GM19468 (cell line): Measurements from ENCODE around the gene LSM3.

Experiments used
- ATAC-seq: cut with Tn5 transposase; IDR thresholded peaks from one replicate; pipeline ENCODE4 v1.9.1; 2021; ENCODE audit warnings: mild to moderate bottlenecking, moderate library complexity, moderate number of reproducible peaks; ENCODE audit not compliant: unreplicated experiment; ENCODE audit errors: extremely low read depth

The LSM3 gene

GRCh38 chr3:14178247-14179113, at the start of gene LSM3, which contains the start of gene XPC:
TSS of gene LSM3 (plus strand) at chr3:14178817. CDS start at chr3:14178861, 44 bp downstream.
TSS of gene XPC (minus strand) at chr3:14178601. CDS start at chr3:14178568, 33 bp downstream.
- peak; percentile 95 for ATAC-seq

- no peak for ATAC-seq
These were observed 49.3 kb upstream of the LSM3 start for GRCh38 chr3:14129296-14129695.

- ATAC-seq: no peak
These were observed 48.4 kb upstream of the LSM3 start for GRCh38 chr3:14130230-14130629.

GRCh38 chr3:14130707-14131106, 47.9 kb upstream of the LSM3 start:
- ATAC-seq: no peak

- no peak for ATAC-seq
These were observed 47.5 kb upstream of the LSM3 start for GRCh38 chr3:14131134-14131533.

GRCh38 chr3:14132120-14132519, 46.5 kb upstream of the LSM3 start:
- no peak for ATAC-seq

- no peak for ATAC-seq
These were observed 45.9 kb upstream of the LSM3 start for GRCh38 chr3:14132689-14133088.

GRCh38 chr3:14133188-14133800, 45.3 kb upstream of the LSM3 start:
- no peak for ATAC-seq

- no peak for ATAC-seq
These were observed 44.7 kb upstream of the LSM3 start for GRCh38 chr3:14133876-14134275.

GRCh38 chr3:14134291-14134690, 44.3 kb upstream of the LSM3 start:
- no peak for ATAC-seq

GRCh38 chr3:14135581-14135980, 43.0 kb upstream of the LSM3 start:
- ATAC-seq: no peak

GRCh38 chr3:14137004-14137403, 41.6 kb upstream of the LSM3 start:
- no peak for ATAC-seq

- ATAC-seq: no peak
These were observed 41.2 kb upstream of the LSM3 start for GRCh38 chr3:14137445-14137844.

GRCh38 chr3:14138109-14138877, 40.3 kb upstream of the LSM3 start:
- ATAC-seq: no peak

GRCh38 chr3:14138878-14139655, 39.5 kb upstream of the LSM3 start:
- no peak for ATAC-seq

- ATAC-seq: no peak
These were observed 38.8 kb upstream of the LSM3 start for GRCh38 chr3:14139771-14140170.

- ATAC-seq: no peak
These were observed 37.9 kb upstream of the LSM3 start for GRCh38 chr3:14140668-14141067.

GRCh38 chr3:14141144-14141543, 37.5 kb upstream of the LSM3 start:
- ATAC-seq: no peak

- ATAC-seq: no peak
These were observed 36.8 kb upstream of the LSM3 start for GRCh38 chr3:14141602-14142341.
